Sigmoid colon (tissue), 4 donors: ENCODE data around the gene NOTCH1.

Experiments
- CTCF ChIP-seq, 4 experiments: fragments of 450-650 bp in 3 of 4; fragments of 200-600 bp in 1 of 4; IDR thresholded peaks; one replicate each; pipeline ENCODE4 v1.5.1; 2016 to 2019; ENCODE audit warnings: antibody characterized with exemption in 4 of 4, mild to moderate bottlenecking in 3 of 4, moderate library complexity in 2 of 4
- EP300 ChIP-seq, 4 donors: sonication (generic); formaldehyde crosslinking; IDR thresholded peaks; one replicate each; pipeline ENCODE4 v1.6.1; 2017; ENCODE audit warnings: antibody characterized with exemption in 4 of 4
- POLR2A ChIP-seq, 2 donors: fragments of 450-650 bp; IDR thresholded peaks; one replicate each; pipeline ENCODE4 v1.6.1; 2016; ENCODE audit warnings: antibody characterized with exemption in 2 of 2, mild to moderate bottlenecking in 2 of 2, moderate library complexity in 2 of 2
- POLR2AphosphoS5 ChIP-seq, 4 donors: sonication (generic); formaldehyde crosslinking; IDR thresholded peaks; one replicate each; pipeline ENCODE4 v1.6.1; 2017; ENCODE audit warnings: antibody characterized with exemption in 4 of 4

GRCh38 chr9:136571531-136571930 is 25.7 kb upstream of the NOTCH1 start:
- TF ChIP-seq CTCF (IDR thresholded peaks at IDR 0.05) (no peak), POLR2A (IDR thresholded peaks at IDR 0.05) (no peak), POLR2AphosphoS5 (IDR thresholded peaks at IDR 0.05) (no peak), EP300 (IDR thresholded peaks at IDR 0.05) (no peak)
